Cardiac muscle cell (in vitro differentiated cells and primary cell): ENCODE data around the gene MAST4. TPM values are rescaled to one million over a fixed set of nuclear protein-coding genes. Genes with fewer than 3 reads are reported as not detected.

ENCODE experiments used
- DNase-seq, 2 donors: peaks; one replicate each; pipeline versions ENCODE4 v3.0.0 to v3.0.0-alpha.2; 2010 to 2017; ENCODE audit warnings: low read depth in 1 of 2, low spot score in 1 of 2
- H3K27ac ChIP-seq: fragments of 200-600 bp; sonication (generic); 2 replicates; pipeline ENCODE4 v1.5.1; 2016
- H3K27me3 ChIP-seq: fragments of 200-600 bp; sonication (generic); 2 replicates; pipeline ENCODE4 v1.6.0; 2016; ENCODE audit warnings: control low read depth
- H3K36me3 ChIP-seq: fragments of 200-600 bp; sonication (generic); 2 replicates; pipeline ENCODE4 v1.5.1; 2016; ENCODE audit warnings: control low read depth
- H3K4me1 ChIP-seq: fragments of 200-600 bp; sonication (generic); 2 replicates; pipeline ENCODE4 v1.8.1; 2017; ENCODE audit warnings: low read depth, mild to moderate bottlenecking, mixed run types
- H3K4me3 ChIP-seq: fragments of 200-600 bp; sonication (generic); 2 replicates; pipeline ENCODE4 v1.5.1; 2016; ENCODE audit warnings: mild to moderate bottlenecking
- H3K9me3 ChIP-seq: fragments of 200-600 bp; sonication (generic); 2 replicates; pipeline ENCODE4 v1.5.1; 2017; ENCODE audit warnings: low read depth, mild to moderate bottlenecking, control low read depth
- CTCF ChIP-seq: IDR thresholded peaks from 2 replicates; pipeline ENCODE4 v1.5.1; 2012; ENCODE audit warnings: low read depth, mild to moderate bottlenecking, low read length
- polyA plus RNA-seq: library from polyadenylated mRNA; unstranded; fragments of >200 nt; fragmentation: Nextera tagmentation; extraction: Ambion mirVana; gene quantifications from 2 replicates; pipeline ENCODE4 v1.2.1, GENCODE V29; 2016
- total RNA-seq: library from RNA; depleted of rRNA; stranded (reverse); fragments of >200 nt; gene quantifications from 2 replicates; pipeline ENCODE4 v1.2.3, GENCODE V29; 2016

MAST4 gene
- total and polyA plus RNA-seq, 2 experiments from 2014 or later, result 33.1 to 58.0 TPM

DNA sequence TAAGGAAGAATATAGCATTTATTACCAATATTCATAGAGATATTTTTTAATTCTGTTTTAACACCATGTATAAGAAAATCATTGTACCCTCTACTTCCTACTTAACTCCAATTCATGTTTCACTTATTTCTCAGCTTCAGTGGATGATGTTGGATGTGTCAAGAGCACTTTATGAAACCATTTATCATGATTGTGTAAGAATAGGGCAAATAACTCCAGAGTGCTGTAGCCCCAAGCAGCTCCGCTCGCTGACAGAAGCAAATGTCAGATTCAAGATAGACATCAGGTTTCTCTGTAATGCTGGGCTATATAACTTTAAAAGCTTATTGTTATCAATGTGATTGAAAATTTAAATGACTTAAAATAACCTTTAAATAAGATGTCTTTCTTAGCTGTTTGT lies 50.4 kb downstream of the MAST4 start:
- Histone ChIP-seq H3K4me1 (no peaks in the 10 kb centered on the region), H3K27me3 (no peaks in the 10 kb centered on the region)
- peak in 1 of 2 donors; percentile 54 for DNase-seq

DNA sequence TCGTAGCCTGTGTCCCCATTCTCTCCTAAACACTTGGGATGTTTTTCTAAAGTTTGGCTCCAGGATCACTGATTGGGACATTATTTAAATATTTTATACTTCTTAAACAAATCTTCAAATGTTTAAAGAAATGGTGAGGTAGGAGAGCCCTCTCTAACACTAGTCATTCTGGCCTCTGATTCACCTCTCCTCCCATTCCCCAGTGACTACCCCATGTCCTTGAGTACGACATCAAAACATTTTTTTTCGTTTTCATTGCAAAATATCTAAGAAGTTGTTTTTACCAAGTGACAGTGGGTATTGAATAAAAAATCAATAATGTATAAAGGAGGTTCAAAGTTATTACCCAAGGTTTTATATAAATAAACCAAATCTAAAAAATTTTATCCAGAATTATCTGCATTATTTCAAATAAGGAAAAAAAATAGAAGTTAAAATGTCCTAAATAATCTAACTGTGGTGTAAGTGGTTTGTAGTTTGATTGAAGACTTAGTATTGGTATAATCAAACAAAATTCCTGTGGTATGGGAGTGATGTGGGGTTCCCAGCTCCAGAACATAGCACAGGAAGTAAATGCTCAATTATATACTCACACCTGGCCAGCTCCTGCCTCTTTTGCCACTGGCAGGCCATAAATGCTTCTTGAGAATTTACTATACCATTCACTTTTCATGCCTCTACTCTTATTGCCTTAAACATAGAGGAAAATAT lies 51.1 kb downstream of the MAST4 start:
- TF ChIP-seq CTCF, result no peak

More for the DNA sequence above, 50.4 kb downstream of the MAST4 start:
- Histone ChIP-seq H3K4me3 (no peak overlapping the region), H3K9me3 (no peaks in the 10 kb centered on the region), H3K27ac (no peak overlapping the region), H3K36me3 (no peaks in the 10 kb centered on the region)
- no peak for TF ChIP-seq CTCF

DNA sequence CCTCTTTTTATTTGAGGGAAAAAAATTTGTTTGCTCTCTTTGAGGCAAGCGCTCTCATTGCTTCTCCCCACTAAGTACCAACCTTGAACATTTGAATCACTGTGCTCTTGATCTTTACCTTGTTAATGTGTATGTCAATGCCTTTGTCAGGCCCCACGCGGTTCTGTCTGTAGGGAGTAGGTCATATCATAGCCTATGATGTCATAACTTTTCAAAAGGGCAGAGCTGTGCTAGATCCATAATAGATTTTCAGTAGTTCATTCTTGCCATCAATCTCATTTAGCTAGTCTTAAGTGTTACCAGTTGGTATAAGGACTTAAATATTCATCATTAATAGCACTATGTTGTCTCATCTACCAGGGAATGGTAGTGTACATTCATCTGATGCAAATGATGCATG lies 56.6 kb downstream of the MAST4 start:
- no peak overlapping the region for H3K4me3 ChIP-seq

More for the DNA sequence above, 51.1 kb downstream of the MAST4 start:
- no peaks in the 10 kb centered on the region for H3K36me3 ChIP-seq
- no peaks in the 10 kb centered on the region for H3K9me3 ChIP-seq
- no peak overlapping the region for H3K4me3 ChIP-seq
- no peaks in the 10 kb centered on the region for H3K27me3 ChIP-seq
- no peaks in the 10 kb centered on the region for H3K4me1 ChIP-seq
- no peak for DNase-seq
- H3K27ac ChIP-seq, result no peak overlapping the region

GRCh38 chr5:66653325-66653724 lies 57.1 kb downstream of the MAST4 start:
- no peaks in the 10 kb centered on the region for H3K27me3 ChIP-seq
- no peak for TF ChIP-seq CTCF
- H3K4me3 ChIP-seq, result no peak overlapping the region
- peak in 1 of 2 donors; percentile 56 for DNase-seq
- H3K4me1 ChIP-seq, result no peaks in the 10 kb centered on the region
- H3K27ac ChIP-seq, result no peak overlapping the region
- no peaks in the 10 kb centered on the region for H3K9me3 ChIP-seq
- no peaks in the 10 kb centered on the region for H3K36me3 ChIP-seq

More for the DNA sequence above, 56.6 kb downstream of the MAST4 start:
- no peaks in the 10 kb centered on the region for H3K4me1 ChIP-seq
- TF ChIP-seq CTCF, result no peak
- no peak for DNase-seq
- no peaks in the 10 kb centered on the region for H3K9me3 ChIP-seq
- no peaks in the 10 kb centered on the region for H3K27me3 ChIP-seq
- no peaks in the 10 kb centered on the region for H3K36me3 ChIP-seq
- no peak overlapping the region for H3K27ac ChIP-seq

- H3K27ac ChIP-seq, result no peak overlapping the region
- H3K4me3 ChIP-seq, result no peak overlapping the region
- H3K36me3 ChIP-seq, result no peaks in the 10 kb centered on the region
- no peaks in the 10 kb centered on the region for H3K4me1 ChIP-seq
- no peaks in the 10 kb centered on the region for H3K27me3 ChIP-seq
- peak in 1 of 2 donors; percentile 47 for DNase-seq
- TF ChIP-seq CTCF, result no peak
- H3K9me3 ChIP-seq, result no peaks in the 10 kb centered on the region
Measured at GRCh38 chr5:66655395-66656324, 59.5 kb downstream of the MAST4 start.
